Vagina (tissue), 2 donors: ENCODE measurements around the gene GZMB.

Experiments used
- CTCF ChIP-seq, 3 experiments: fragments of 450-650 bp in 2 of 3; fragments of 200-600 bp in 1 of 3; sonication (generic) in 1 of 3; IDR thresholded peaks; one replicate each; pipeline ENCODE4 v1.5.1; 2017 to 2019; ENCODE audit warnings: antibody characterized with exemption in 3 of 3, mild to moderate bottlenecking in 2 of 3, moderate library complexity in 2 of 3
- POLR2A ChIP-seq, 2 donors: fragments of 450-650 bp; IDR thresholded peaks; one replicate each; pipeline ENCODE4 v1.6.1; 2017; ENCODE audit warnings: antibody characterized with exemption in 2 of 2, mild to moderate bottlenecking in 2 of 2, moderate library complexity in 2 of 2
- POLR2AphosphoS5 ChIP-seq, 2 donors: sonication (generic); formaldehyde crosslinking; IDR thresholded peaks; one replicate each; pipeline ENCODE4 v1.9.0; 2017; ENCODE audit warnings: antibody characterized with exemption in 2 of 2, mild to moderate bottlenecking in 2 of 2, low read depth in 1 of 2; ENCODE audit not compliant: insufficient read depth in 1 of 2

GRCh38 chr14:24631749-24632335, 2.1 kb downstream of the GZMB start:
- TF ChIP-seq CTCF (IDR thresholded peaks at IDR 0.05), result no peak
- no peak for TF ChIP-seq POLR2A (IDR thresholded peaks at IDR 0.05)
- no peak for TF ChIP-seq POLR2AphosphoS5 (IDR thresholded peaks at IDR 0.05; ENCODE audit: insufficient read depth in 1 of 2, low read depth in 1 of 2)
